Measurements from ENCODE around the gene TGFBR2. TPM values are rescaled to one million over a fixed set of nuclear protein-coding genes. Genes with fewer than 3 reads are reported as not detected.

The TGFBR2 gene
- total and polyA plus RNA-seq, 2 of the 13 experiments (the other 11 are each of a cell fraction or from before 2014, with no cell fraction given), result 82.2 to 187 TPM

- Histone ChIP-seq H3K9me3 (ENCODE audit: low read length) (no peaks in the 10 kb centered on the region), H3K4me2 (ENCODE audit: low read depth, low read length) (no peak overlapping the region), H3K36me3 (replicated peaks in 1 of 2; ENCODE audit: control insufficient read depth in 1 of 2, insufficient read depth in 2 of 2, low read length in 2 of 2) (peaks cover 22 to 81% of the 10 kb centered on the region in 2 experiments), H3K9ac (ENCODE audit: insufficient read depth, low read depth, low read length) (no peak overlapping the region), H4K20me1 (ENCODE audit: insufficient read depth, low read length) (peaks cover 67% of the 10 kb centered on the region), H3K27ac (ENCODE audit: extremely low read length, insufficient read depth, low read length) (no peak overlapping the region), H3K79me2 (ENCODE audit: insufficient read depth, low read length) (peaks cover 78% of the 10 kb centered on the region), H2AFZ (ENCODE audit: low read length) (no peak overlapping the region), H3K27me3 (ENCODE audit: control insufficient read depth in 1 of 2, insufficient read depth in 2 of 2, low read length in 2 of 2) (no peaks in the 10 kb centered on the region), H3K4me3 (replicated peaks in 1 of 3; ENCODE audit: insufficient read depth in 1 of 3, low read depth in 2 of 3, low read length in 3 of 3) (no peak overlapping the region), H3K4me1 (ENCODE audit: insufficient read depth, low read length) (peaks cover 29% of the 10 kb centered on the region)
- DNase-seq (ENCODE audit: low spot score) (no peak), FAIRE-seq (no peak), ATAC-seq (no peak)
- in situ Hi-C loops (cut with HindIII; ENCODE audit: extremely low pct_ligation_motif_present, low pct_unique_long_range_greater_than_20kb) (no loop called here), intact Hi-C loops (cut with micrococcal nuclease; ENCODE audit: unreplicated experiment) (no loop called here)
- CTCF ChIA-PET (ENCODE audit: low intra/inter-chr PET ratio, low total read pairs), result no interaction called here
- POLR2A ChIA-PET, result no interaction called here
- BruUV-seq (replicated peaks), result no TSS peak
- no peak for TF ChIP-seq NR1H2 (CRISPR knock-in tag; IDR thresholded peaks at IDR 0.05; ENCODE audit: borderline replicate concordance, low read depth)
- TF ChIP-seq SYNCRIP (IDR thresholded peaks at IDR 0.05; ENCODE audit: insufficient read depth, low read depth, low read length), result no peak
- TF ChIP-seq ZNF790 (CRISPR knock-in tag; IDR thresholded peaks at IDR 0.05; ENCODE audit: borderline replicate concordance), result no peak
- no peak for TF ChIP-seq CREBL2 (CRISPR knock-in tag; IDR thresholded peaks at IDR 0.05; ENCODE audit: borderline replicate concordance)
- TF ChIP-seq BCL6 (CRISPR knock-in tag; IDR thresholded peaks at IDR 0.05), result no peak
- peak; percentile 95 for TF ChIP-seq RBM22 (optimal IDR thresholded peaks at IDR 0.05; ENCODE audit: low read length)
- no peak for TF ChIP-seq MTA3 (CRISPR knock-in tag; IDR thresholded peaks at IDR 0.05)
- TF ChIP-seq ZNF230 (CRISPR knock-in tag; IDR thresholded peaks at IDR 0.05), result no peak
- TF ChIP-seq ZNF614 (CRISPR knock-in tag; IDR thresholded peaks at IDR 0.05; ENCODE audit: borderline replicate concordance), result no peak
- TF ChIP-seq ZNF652 (CRISPR knock-in tag; IDR thresholded peaks at IDR 0.05; ENCODE audit: borderline replicate concordance, low read depth), result no peak
- no peak for TF ChIP-seq SNAI1 (CRISPR knock-in tag; IDR thresholded peaks at IDR 0.05; ENCODE audit: borderline replicate concordance)
- 0 out of 2 replicates have a peak, but pooled peaks have one; percentile 51 for TF ChIP-seq SSRP1 (CRISPR knock-in tag; IDR thresholded peaks at IDR 0.05)
- no peak for TF ChIP-seq PHF20 (CRISPR knock-in tag; IDR thresholded peaks at IDR 0.05)
- no peak for TF ChIP-seq CREB1 (IDR thresholded peaks at IDR 0.05)
- TF ChIP-seq CREB1 (CRISPR knock-in tag; IDR thresholded peaks at IDR 0.05), result no peak
- TF ChIP-seq ZNF550 (CRISPR knock-in tag; IDR thresholded peaks at IDR 0.05; ENCODE audit: borderline replicate concordance), result no peak
- WGBS (ENCODE audit: low lambda C conversion rate), result 98% methylated on average over 4 of the region's 4 CpGs
Measured at GRCh38 chr3:30663533-30664241, 57.3 kb downstream of the TGFBR2 start.

Measured in HepG2 (cell line).